Smooth muscle cell of the brain vasculature (primary cell): ENCODE measurements around the gene RMI2.
A peak's percentile ranks its signal among the peaks of the same experiment; 100 is the strongest.

Experiments
- DNase-seq: peaks from one replicate; pipeline ENCODE4 v3.0.0-alpha.2; 2012; ENCODE audit warnings: low read depth, low spot score

RMI2 gene

GRCh38 chr16:11328172-11329070, 16.8 kb upstream of the RMI2 start:
- peak; percentile 80 for DNase-seq

DNA sequence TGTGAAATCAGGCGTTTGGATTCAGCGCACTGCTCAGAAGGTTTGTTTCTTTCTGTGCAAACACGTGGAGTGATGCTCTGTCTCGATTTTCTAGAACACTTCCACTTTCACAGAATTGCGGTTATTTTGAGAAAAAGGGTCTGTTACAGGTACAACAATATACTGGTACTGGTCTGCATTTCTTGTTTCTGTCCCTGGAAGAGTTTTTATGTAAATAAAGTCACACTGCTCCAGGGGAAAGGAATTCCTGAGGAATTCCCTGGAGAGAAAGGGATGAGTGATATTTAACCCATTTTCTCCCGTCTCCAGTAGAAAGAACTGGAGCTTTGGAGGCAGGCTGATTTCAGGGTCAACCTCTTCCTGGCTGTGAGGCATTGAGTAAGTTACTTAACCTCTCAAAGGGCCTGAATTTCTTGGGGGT, 16.2 kb upstream of the RMI2 start:
- no peak for DNase-seq

DNA sequence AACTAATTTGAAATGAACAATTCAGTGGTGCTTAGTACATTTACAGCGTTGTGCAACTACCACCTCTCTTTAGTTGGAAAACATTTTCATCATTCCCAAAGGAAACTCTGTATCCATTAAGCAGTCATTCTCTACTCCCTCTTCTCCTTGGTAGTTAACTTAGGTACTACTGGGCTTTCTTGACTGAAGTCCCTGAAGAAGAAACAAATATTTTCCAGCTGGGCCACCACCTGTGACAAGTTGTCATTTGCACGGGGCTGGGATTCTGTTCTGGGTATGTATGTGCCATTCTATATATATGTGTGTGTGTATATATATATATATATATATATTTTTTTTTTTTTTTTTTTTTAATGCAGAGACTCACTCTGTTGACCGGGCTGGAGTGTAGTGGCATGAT, 15.4 kb upstream of the RMI2 start:
- DNase-seq, result no peak

DNA sequence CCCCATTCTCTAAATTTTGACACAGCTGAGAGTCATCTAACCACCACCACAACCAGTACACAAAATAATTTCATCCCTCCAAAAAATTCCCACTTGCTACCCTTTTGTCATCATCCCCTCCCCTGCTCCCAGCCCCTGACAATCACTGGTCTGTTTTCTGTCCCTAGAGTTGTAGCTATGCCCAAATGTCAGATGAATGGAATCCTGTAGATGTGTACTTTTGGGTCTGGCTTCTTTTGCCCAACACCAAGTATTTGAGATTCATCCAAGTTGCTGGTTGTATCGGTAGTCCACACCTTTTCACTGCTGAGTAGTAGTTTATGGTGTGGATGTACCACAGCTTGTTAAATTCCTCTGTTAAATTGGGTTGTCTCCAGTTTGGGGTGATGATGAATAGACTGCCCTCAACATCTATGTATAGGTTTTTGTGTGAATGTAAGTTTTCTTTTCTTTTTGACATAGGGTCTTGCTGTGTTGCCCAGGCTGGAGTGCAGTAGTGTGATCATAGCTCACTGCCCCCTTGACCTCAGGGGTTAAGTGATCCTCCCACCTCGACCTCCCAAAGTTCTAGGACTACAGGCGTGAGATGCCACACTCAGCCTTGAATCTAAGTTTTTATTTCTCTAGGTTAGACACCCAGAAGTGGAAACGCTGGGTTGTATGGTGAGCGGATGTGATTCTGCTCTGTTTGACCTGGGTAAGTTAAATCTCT, 14.6 kb upstream of the RMI2 start:
- DNase-seq, result no peak

DNA sequence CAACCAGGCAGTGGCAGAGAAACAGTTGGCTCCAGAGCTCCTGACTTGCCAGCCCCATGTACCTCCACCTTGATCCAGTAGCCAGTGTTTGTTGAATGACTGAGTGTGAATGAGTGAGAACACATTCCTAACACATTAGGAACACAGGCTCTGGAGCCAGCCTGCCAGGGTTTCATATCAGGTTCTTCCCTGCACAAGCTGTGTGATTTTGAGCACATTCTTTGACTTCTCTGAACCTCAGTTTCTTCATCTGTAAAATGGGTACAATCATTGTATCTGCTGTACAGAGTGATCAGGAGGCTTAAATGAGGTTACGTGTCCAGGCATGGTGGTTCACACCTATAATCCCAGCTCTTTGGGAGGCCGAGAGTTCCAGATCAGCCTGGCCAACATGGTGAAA, 13.3 kb upstream of the RMI2 start:
- no peak for DNase-seq

DNA sequence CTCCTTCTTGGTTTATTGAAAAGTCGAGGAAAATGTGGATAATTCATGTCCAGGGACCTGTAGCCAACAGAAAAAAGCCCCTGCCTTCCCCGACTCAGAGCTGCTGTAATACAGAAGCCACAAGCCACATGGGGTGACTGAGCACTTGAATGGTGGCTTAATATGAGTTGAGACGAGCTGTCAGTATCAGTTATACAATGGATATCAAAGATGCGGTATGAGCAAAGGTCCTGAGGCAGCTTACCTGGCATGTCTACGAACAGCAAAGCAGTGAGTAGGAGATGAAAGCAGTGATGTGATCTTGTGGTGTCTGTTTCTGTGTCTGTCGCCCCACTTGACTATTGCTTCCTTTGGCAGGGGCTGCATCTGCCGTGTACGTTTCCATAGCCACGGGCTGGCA, 12.2 kb upstream of the RMI2 start:
- no peak for DNase-seq

DNA sequence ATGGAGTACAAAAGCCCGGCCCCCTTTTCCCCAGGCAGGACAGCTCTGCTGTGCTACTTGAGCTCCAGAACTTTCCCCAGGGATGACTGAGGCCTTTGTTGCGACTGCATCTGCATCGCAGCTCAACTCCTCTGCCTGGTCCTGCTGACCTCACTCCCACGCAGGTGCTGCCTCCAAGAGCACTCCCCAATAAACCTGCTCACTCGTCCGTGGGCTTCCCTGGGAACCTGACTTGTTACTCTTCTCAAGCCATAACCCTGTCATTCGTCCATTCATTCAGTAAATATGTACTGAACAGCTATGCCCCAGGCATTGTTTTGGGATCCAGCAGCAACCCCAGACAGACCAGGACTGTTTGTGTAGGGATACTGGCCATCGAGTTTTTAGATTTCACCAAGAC, 11.6 kb upstream of the RMI2 start:
- DNase-seq, result no peak

DNA sequence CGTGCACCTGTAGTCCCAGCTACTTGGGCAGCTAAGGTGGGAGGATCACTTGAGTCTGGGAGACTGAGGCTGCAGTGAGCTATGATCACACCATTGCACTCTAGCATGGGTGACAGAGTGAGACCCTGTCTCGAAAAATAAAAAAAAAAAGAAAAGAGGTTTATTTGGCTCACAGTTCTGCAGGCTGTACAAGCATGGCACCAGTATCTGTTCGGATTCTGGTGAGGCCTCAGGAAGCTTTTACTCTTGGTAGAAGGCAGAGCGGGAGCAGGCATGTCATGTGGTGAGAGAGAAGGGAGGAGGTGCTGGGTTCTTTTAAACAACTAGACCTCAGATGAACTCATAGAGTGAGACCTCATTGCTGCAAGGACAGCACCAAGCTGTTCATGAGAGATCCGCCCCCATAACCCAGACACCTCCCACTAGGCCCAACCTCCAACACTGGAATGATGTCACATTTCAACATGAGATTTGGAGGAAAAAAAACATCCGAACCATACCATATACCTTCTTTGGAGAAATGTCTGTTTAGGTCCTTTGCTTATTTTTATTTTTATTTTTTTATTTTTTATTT, 10.3 kb upstream of the RMI2 start:
- no peak for DNase-seq

DNA sequence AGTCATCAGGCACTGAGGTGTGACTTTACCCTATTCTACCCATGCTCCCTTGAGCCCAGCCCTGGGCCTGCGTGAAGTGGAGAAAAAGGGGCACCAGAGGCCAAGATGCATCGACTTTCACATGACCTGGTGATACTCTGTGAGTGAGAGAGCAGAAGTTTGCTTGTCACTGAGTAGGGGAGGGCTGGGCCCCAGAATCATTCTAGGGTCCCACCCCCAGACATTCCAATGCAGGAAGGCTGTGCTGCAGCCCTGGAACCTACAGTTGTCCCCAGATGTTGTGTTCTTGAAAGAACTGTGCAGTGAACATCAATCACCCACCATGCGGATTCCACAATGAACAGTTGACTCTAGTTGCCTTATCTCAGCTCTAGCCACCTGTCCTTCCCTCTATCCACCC, 6.2 kb upstream of the RMI2 start:
- DNase-seq, result no peak

GRCh38 chr16:11340710-11341109, 4.5 kb upstream of the RMI2 start:
- no peak for DNase-seq

DNA sequence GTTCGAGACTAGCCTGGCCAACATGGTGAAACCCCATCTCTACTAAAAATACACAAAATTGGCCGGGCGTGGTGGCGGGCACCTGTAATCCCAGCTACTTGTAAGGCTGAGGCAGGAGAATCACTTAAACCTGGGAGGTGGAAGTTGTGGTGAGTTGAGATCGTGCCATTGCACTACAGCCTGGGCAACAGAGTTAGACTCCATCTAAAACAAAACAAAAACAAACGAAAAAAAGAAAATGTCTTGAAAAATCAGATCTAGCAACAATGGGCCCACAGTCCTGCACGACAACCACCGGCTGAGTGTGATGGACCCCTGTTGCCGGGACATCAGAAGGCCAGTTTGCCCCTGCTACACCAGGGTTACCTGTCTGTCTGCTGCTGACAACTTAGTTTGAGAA, 3.9 kb upstream of the RMI2 start:
- no peak for DNase-seq

DNA sequence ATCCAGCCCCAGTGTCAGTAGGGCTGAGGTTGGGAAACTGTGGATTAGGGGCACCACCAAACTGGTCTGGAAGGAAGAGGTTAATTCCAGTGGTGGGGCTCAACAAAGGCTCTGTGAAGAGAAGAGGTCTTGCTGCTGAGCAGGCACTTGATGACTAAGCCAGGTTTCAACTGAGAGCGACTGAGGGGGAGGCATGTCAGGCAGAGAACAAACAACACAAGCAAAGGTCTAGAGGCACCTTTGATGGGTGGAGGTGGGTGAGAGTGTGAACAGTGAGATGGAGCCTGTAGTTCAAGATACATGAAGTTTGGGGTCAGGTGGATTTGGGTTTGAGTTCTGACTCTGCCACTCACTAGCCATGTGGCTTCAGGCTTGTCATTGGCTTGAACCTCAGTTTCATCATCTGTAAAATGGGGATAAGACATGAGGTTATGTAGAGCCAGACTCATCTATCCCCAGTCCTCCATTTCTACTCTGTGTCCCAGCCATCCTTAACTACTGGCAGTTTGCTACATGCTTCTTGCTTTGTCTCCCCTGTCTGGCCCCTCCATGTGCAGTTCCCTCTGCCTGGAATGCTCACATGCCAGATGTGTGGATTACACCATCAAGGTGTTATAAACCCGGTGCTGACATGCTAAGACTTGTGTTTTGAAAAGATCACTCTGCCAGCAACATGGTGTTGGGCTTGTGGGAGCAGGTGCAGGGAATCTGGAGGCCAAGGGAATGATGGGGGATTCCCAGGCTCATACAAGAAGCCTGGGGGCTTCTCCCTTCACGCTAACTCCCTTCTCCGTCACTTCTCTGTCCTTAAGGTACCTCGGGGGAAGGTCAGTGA, 3.0 kb upstream of the RMI2 start:
- no peak for DNase-seq

GRCh38 chr16:11346700-11347319, 1.6 kb downstream of the RMI2 start:
- no peak for DNase-seq

DNA sequence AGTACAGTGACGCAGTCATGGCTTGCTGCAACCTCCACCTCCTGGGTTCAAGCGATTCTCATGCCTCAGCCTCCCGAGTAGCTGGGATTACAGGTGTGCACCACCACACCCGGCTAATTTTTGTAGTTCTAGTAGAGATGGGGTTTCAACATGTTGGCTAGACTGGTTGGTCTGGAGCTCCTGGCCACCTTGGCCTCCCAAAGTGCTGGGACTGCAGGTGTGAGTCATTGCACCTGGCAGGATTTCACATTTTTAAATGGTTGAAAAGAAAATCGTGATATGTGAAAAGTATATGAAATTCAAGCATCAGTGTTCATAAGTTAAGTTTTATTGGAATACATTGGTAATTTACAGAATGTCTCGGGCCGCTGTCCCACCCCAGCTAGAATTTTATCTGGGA, 2.6 kb downstream of the RMI2 start:
- DNase-seq, result no peak

DNA sequence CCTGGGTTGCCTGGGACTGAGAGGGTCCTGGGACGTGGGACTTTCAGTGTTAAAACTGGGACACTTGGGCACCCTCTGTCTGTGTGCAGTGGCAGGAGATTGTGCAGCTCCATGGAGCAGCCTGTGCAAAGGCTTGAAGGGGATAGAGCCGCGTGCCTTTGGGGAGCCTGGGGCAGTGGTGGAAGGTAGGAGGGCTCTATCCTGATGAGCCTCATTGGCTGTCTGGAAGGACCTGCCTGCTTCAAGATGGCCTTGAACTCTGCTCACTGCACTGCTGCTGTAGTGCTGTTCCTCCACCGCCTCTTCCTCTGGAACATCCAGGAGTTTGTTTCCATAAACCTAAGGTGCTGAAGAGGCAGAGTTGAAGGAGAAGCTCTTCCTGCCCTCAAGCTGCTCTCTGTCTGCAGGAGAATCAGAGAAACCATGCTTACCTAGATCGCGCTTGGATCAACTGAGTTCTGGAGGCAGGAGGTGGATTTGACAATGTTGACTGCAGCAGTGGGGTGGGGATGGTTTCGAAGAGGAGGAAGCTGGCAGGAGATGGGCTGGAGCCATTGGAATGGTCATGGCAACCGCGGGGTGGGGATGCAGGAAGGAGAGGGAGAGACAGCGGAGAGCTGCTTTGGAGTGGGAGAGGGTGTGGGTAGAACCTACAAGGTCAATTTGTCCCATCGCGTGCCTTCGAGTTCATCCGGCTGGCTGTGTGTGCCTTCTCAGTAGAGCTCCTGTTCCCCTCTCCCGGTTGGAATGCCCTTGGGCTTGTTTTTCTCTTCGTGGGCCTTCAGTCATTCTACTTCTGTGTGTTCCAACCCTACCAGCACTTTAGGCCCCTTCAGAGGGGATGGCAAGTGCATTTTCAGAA, 3.7 kb downstream of the RMI2 start:
- no peak for DNase-seq

DNA sequence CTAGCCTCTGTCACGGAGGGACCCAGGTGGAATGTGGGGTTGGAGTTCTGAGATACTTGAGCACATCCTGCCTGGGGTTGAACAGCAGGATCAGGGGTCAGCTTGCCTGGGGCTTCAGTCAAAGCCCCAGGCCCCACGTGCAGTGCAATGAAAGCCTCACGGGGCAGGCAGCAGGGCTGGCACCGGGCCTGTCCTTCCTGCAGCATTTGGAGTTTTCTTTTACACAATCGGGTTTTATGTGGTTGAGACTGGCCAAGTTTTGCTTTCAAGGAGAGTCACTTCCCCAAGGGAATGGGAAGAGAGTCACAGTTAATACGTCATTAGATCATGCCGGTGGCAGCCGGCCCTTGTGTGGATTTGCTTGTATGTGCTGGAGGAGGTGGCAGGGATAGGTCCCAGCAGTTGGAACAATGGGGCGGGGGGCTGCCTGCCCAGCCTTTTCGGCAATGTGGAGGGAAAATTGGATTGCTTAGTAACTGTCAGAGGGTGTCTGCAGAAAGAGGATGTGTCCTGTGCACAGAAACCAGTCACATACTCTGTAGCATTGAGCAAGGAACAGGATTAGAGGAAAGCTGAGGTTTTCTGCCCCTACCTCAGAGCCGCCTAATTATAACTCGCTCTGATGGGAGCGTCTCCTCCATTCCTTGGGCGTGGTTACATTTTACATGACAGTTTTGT, 4.5 kb downstream of the RMI2 start:
- DNase-seq, result no peak

- DNase-seq, result no peak
Measured at GRCh38 chr16:11350519-11350918, 5.3 kb downstream of the RMI2 start.

GRCh38 chr16:11350921-11351335, 5.7 kb downstream of the RMI2 start:
- DNase-seq, result peak; percentile 32

DNA sequence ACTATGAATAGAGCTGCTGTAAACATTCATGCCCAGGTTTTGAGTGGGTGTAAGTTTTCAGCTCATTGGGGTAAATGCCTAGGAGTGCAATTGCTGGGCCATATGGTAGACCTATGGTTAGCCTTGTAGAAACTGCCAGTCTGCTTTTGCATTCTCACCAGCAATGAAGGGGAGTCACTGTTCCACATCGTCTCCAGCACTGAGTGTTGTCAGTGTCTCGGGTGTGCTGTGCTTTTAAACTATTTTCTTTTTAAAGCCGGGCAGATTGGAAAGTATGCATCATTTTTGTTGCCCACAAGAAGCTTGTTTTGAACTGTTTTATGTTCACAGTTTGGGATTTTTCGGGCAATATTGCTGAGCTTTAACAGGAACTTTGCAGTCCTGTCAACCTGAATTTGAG, 7.9 kb downstream of the RMI2 start:
- DNase-seq, result no peak

- DNase-seq, result no peak
Measured at GRCh38 chr16:11354407-11354732, 9.1 kb downstream of the RMI2 start.
